HepG2 (cell line): ENCODE data around the gene PTPN3. TPM values are rescaled to one million over a fixed set of nuclear protein-coding genes. Genes with fewer than 3 reads are reported as not detected.

Experiments
- ASH2L ChIP-seq: fragments of 300-600, 200-600 bp; sonication (generic); IDR thresholded peaks from 2 replicates; pipeline ENCODE4 v1.7.0; 2017; ENCODE audit warnings: low read depth, mild to moderate bottlenecking, moderate library complexity, mixed read lengths, low read length; ENCODE audit not compliant: insufficient read length
- ATAD3A ChIP-seq: sonication (generic); formaldehyde crosslinking; IDR thresholded peaks from 2 replicates; pipeline ENCODE4 v1.4.0; 2020; ENCODE audit warnings: missing genetic modification reagents
- ATF7 ChIP-seq, 2 experiments: fragments of 450-650 bp in 1 of 2; sonication (generic) in 1 of 2; formaldehyde crosslinking in 1 of 2; IDR thresholded peaks; 2 replicates each; pipeline versions ENCODE4 v1.4.0 to v1.6.1; 2016 to 2020; ENCODE audit warnings: antibody characterized with exemption in 1 of 2, mild to moderate bottlenecking in 1 of 2, missing genetic modification reagents in 1 of 2
- ATM ChIP-seq: fragments of 450-650 bp; IDR thresholded peaks from 2 replicates; pipeline ENCODE4 v1.7.1; 2017; ENCODE audit warnings: mild to moderate bottlenecking, borderline replicate concordance
- BHLHE40 ChIP-seq: IDR thresholded peaks from 2 replicates; pipeline ENCODE4 v1.6.1; 2011; ENCODE audit warnings: low read length, improper control_type of control experiment
- CEBPG ChIP-seq: IDR thresholded peaks from 2 replicates; pipeline ENCODE4 v1.6.1; 2016
- ERF ChIP-seq: IDR thresholded peaks from 2 replicates; pipeline ENCODE4 v1.6.1; 2018; ENCODE audit warnings: missing biosample characterization, missing genetic modification reagents
- FLYWCH1 ChIP-seq: sonication (generic); formaldehyde crosslinking; IDR thresholded peaks from 2 replicates; pipeline ENCODE4 v1.8.1; 2023; ENCODE audit warnings: mild to moderate bottlenecking, missing genetic modification reagents
- FOSL1 ChIP-seq: sonication (generic); formaldehyde crosslinking; IDR thresholded peaks from 2 replicates; pipeline ENCODE4 v1.9.0; 2021; ENCODE audit warnings: missing genetic modification reagents, borderline replicate concordance
- FOXO1 ChIP-seq: sonication (generic); formaldehyde crosslinking; IDR thresholded peaks from 2 replicates; pipeline ENCODE4 v1.4.0; 2020; ENCODE audit warnings: missing genetic modification reagents
- HMG20A ChIP-seq: IDR thresholded peaks from 2 replicates; pipeline ENCODE4 v1.6.1; 2016; ENCODE audit warnings: borderline replicate concordance
- IRF1 ChIP-seq: sonication (generic); formaldehyde crosslinking; IDR thresholded peaks from 2 replicates; pipeline ENCODE4 v1.4.0; 2020; ENCODE audit warnings: low read depth, mild to moderate bottlenecking, missing genetic modification reagents
- NR2F6 ChIP-seq, 2 experiments: IDR thresholded peaks; 2 replicates each; pipeline ENCODE4 v1.6.1; 2016; ENCODE audit warnings: antibody characterized with exemption in 1 of 2, mild to moderate bottlenecking in 1 of 2
- PAXIP1 ChIP-seq: sonication (generic); formaldehyde crosslinking; conservative IDR thresholded peaks from 2 replicates; pipeline ENCODE4 v1.4.0; 2020; ENCODE audit warnings: mild to moderate bottlenecking, missing genetic modification reagents, moderate library complexity
- ZMYM2 ChIP-seq: sonication (generic); formaldehyde crosslinking; IDR thresholded peaks from 2 replicates; pipeline ENCODE4 v1.8.0; 2022; ENCODE audit warnings: mild to moderate bottlenecking, missing genetic modification reagents
- ZNF101 ChIP-seq: sonication (generic); formaldehyde crosslinking; IDR thresholded peaks from 2 replicates; pipeline ENCODE4 v1.4.0; 2020; ENCODE audit warnings: mild to moderate bottlenecking, low read depth, missing genetic modification reagents, borderline replicate concordance
- ZNF18 ChIP-seq: sonication (generic); formaldehyde crosslinking; IDR thresholded peaks from 2 replicates; pipeline ENCODE4 v1.8.0; 2022; ENCODE audit warnings: mild to moderate bottlenecking, missing genetic modification reagents; ENCODE audit not compliant: insufficient replicate concordance
- ZNF230 ChIP-seq: sonication (generic); formaldehyde crosslinking; IDR thresholded peaks from 2 replicates; pipeline ENCODE4 v1.4.0; 2020; ENCODE audit warnings: mild to moderate bottlenecking, missing genetic modification reagents
- ZNF354B ChIP-seq: sonication (generic); formaldehyde crosslinking; IDR thresholded peaks from 2 replicates; pipeline ENCODE4 v1.8.0; 2022; ENCODE audit warnings: mild to moderate bottlenecking, missing genetic modification reagents
- ZNF512 ChIP-seq: sonication (generic); formaldehyde crosslinking; IDR thresholded peaks from 2 replicates; pipeline ENCODE4 v1.4.0; 2020; ENCODE audit warnings: mild to moderate bottlenecking, missing genetic modification reagents
- ZNF576 ChIP-seq: sonication (generic); formaldehyde crosslinking; IDR thresholded peaks from 2 replicates; pipeline ENCODE4 v1.4.0; 2020; ENCODE audit warnings: mild to moderate bottlenecking, missing genetic modification reagents
- ZNF577 ChIP-seq: sonication (generic); formaldehyde crosslinking; IDR thresholded peaks from 2 replicates; pipeline ENCODE4 v1.4.0; 2020; ENCODE audit warnings: mild to moderate bottlenecking, low read depth, missing genetic modification reagents, borderline replicate concordance
- ZNF672 ChIP-seq: sonication (generic); formaldehyde crosslinking; IDR thresholded peaks from 2 replicates; pipeline ENCODE4 v1.8.1; 2022; ENCODE audit warnings: missing genetic modification reagents
- polyA plus RNA-seq, 8 experiments: library from polyadenylated mRNA; depleted of rRNA in 3 of 8; stranded (reverse) in 7 of 8; unstranded in 1 of 8; fragments of >200 nt; fragmentation: Illumina TruSeq in 4 of 8; extraction: Trizol in 4 of 8; gene quantifications; 2 replicates each; pipeline versions ENCODE4 v1.2.1 to v1.2.3, GENCODE V29; 2011 to 2016; ENCODE audit warnings: low read depth in 4 of 8, missing spikeins in 1 of 8, mixed read lengths in 1 of 8; ENCODE audit not compliant: insufficient read depth in 1 of 8
- total RNA-seq, 5 experiments: library from RNA; depleted of rRNA; stranded (reverse); fragments of >200 nt; fragmentation: Illumina TruSeq; extraction: Trizol; gene quantifications; 2 replicates each; pipeline ENCODE4 v1.2.3, GENCODE V29; 2016; ENCODE audit warnings: low read depth in 1 of 5

The PTPN3 gene
- total and polyA plus RNA-seq, 2 of the 13 experiments (the other 11 are each of a cell fraction or from before 2014, with no cell fraction given), result 5.6 to 20.5 TPM

GRCh38 chr9:109506097-109506712 lies 8.1 kb upstream of the PTPN3 start (continued):
- TF ChIP-seq PAXIP1 (CRISPR knock-in tag) (peak; percentile 78), ATF7 (IDR thresholded peaks at IDR 0.05) (no peak), ATF7 (CRISPR knock-in tag; IDR thresholded peaks at IDR 0.05) (peak; percentile 48; the same call in 1 of the 2 replicates), ZNF354B (CRISPR knock-in tag) (no peak), ZNF18 (CRISPR knock-in tag) (no peak), ASH2L (no peak), FOXO1 (CRISPR knock-in tag) (peak; percentile 72; the same call in 1 of the 2 replicates), HMG20A (CRISPR knock-in tag) (peak; percentile 74; the same call in 1 of the 2 replicates), ZMYM2 (CRISPR knock-in tag) (no peak), ZNF101 (no peak), FOSL1 (CRISPR knock-in tag) (no peak), ZNF576 (no peak), ATAD3A (CRISPR knock-in tag) (no peak), ZNF577 (CRISPR knock-in tag) (no peak), ZNF230 (CRISPR knock-in tag) (no peak), FLYWCH1 (CRISPR knock-in tag) (no peak), ZNF512 (CRISPR knock-in tag) (peak; percentile 98), ERF (peak; percentile 40; the same call in 1 of the 2 replicates), BHLHE40 (0 out of 2 replicates have a peak, but pooled peaks have one; percentile 9), ZNF672 (CRISPR knock-in tag) (no peak), ATM (no peak), CEBPG (CRISPR knock-in tag) (peak; percentile 69), IRF1 (CRISPR knock-in tag) (no peak), NR2F6 (IDR thresholded peaks at IDR 0.05) (peak; percentile 65), NR2F6 (CRISPR knock-in tag; IDR thresholded peaks at IDR 0.05) (peak; percentile 85)
